HepG2 (cell line): ENCODE measurements around the gene NXT1. TPM values are rescaled to one million over a fixed set of nuclear protein-coding genes. Genes with fewer than 3 reads are reported as not detected.

Source experiments
- AGO1 ChIP-seq: fragments of 200-400 bp; formaldehyde crosslinking; IDR thresholded peaks from 2 replicates; pipeline ENCODE4 v1.6.1; 2017; ENCODE audit warnings: mild to moderate bottlenecking, low read depth, low read length, moderate library complexity; ENCODE audit not compliant: poor library complexity, severe bottlenecking
- BHLHE40 ChIP-seq: IDR thresholded peaks from 2 replicates; pipeline ENCODE4 v1.6.1; 2011; ENCODE audit warnings: low read length, improper control_type of control experiment
- CEBPB ChIP-seq: IDR thresholded peaks from 2 replicates; pipeline ENCODE4 v1.6.1; 2011; ENCODE audit warnings: low read depth, low read length, improper control_type of control experiment, borderline replicate concordance
- NFKB2 ChIP-seq: sonication (generic); formaldehyde crosslinking; IDR thresholded peaks from 2 replicates; pipeline ENCODE4 v1.4.0; 2020; ENCODE audit warnings: missing genetic modification reagents, borderline replicate concordance
- PAX8 ChIP-seq: sonication (generic); formaldehyde crosslinking; IDR thresholded peaks from 2 replicates; pipeline ENCODE4 v1.8.0; 2022; ENCODE audit warnings: mild to moderate bottlenecking, missing genetic modification reagents, borderline replicate concordance
- RBAK ChIP-seq: sonication (generic); formaldehyde crosslinking; IDR thresholded peaks from 2 replicates; pipeline ENCODE4 v1.5.1; 2020; ENCODE audit warnings: mild to moderate bottlenecking, missing genetic modification reagents
- SRF ChIP-seq: IDR thresholded peaks from 2 replicates; pipeline ENCODE4 v1.6.1; 2011; ENCODE audit warnings: mild to moderate bottlenecking, low read depth, low read length, moderate library complexity
- ZNF224 ChIP-seq: sonication (generic); formaldehyde crosslinking; IDR thresholded peaks from 2 replicates; pipeline ENCODE4 v1.5.0; 2020; ENCODE audit warnings: mild to moderate bottlenecking, missing genetic modification reagents
- ZNF292 ChIP-seq: sonication (generic); formaldehyde crosslinking; IDR thresholded peaks from 2 replicates; pipeline ENCODE4 v1.8.1; 2022; ENCODE audit warnings: mild to moderate bottlenecking, low read depth, missing genetic modification reagents, borderline replicate concordance
- ZNF343 ChIP-seq: sonication (generic); formaldehyde crosslinking; IDR thresholded peaks from 2 replicates; pipeline ENCODE4 v1.4.0; 2020; ENCODE audit warnings: mild to moderate bottlenecking, missing genetic modification reagents
- ZNF598 ChIP-seq: sonication (generic); formaldehyde crosslinking; IDR thresholded peaks from 2 replicates; pipeline ENCODE4 v1.5.1; 2020; ENCODE audit warnings: mild to moderate bottlenecking, missing genetic modification reagents, borderline replicate concordance
- polyA plus RNA-seq, 8 experiments: library from polyadenylated mRNA; depleted of rRNA in 3 of 8; stranded (reverse) in 7 of 8; unstranded in 1 of 8; fragments of >200 nt; fragmentation: Illumina TruSeq in 4 of 8; extraction: Trizol in 4 of 8; gene quantifications; 2 replicates each; pipeline versions ENCODE4 v1.2.1 to v1.2.3, GENCODE V29; 2011 to 2016; ENCODE audit warnings: low read depth in 4 of 8, missing spikeins in 1 of 8, mixed read lengths in 1 of 8; ENCODE audit not compliant: insufficient read depth in 1 of 8
- total RNA-seq, 5 experiments: library from RNA; depleted of rRNA; stranded (reverse); fragments of >200 nt; fragmentation: Illumina TruSeq; extraction: Trizol; gene quantifications; 2 replicates each; pipeline ENCODE4 v1.2.3, GENCODE V29; 2016; ENCODE audit warnings: low read depth in 1 of 5
- TF ChIP-seq, protein P1 (sequence below): sonication (generic); formaldehyde crosslinking; IDR thresholded peaks from 2 replicates; pipeline ENCODE4 v1.4.0; 2020; ENCODE audit warnings: missing genetic modification reagents
- TF ChIP-seq, protein P2 (sequence below): IDR thresholded peaks from 2 replicates; pipeline ENCODE4 v1.6.1; 2012; ENCODE audit warnings: low read depth, low read length, improper control_type of control experiment
- TF ChIP-seq, protein P3 (sequence below): sonication (generic); formaldehyde crosslinking; IDR thresholded peaks from 2 replicates; pipeline ENCODE4 v1.4.0; 2020; ENCODE audit warnings: missing genetic modification reagents, borderline replicate concordance
- TF ChIP-seq, protein P4 (sequence below): sonication (generic); formaldehyde crosslinking; IDR thresholded peaks from 2 replicates; pipeline ENCODE4 v1.4.0; 2020; ENCODE audit warnings: mild to moderate bottlenecking, missing genetic modification reagents, borderline replicate concordance
- TF ChIP-seq, protein P5 (sequence below): conservative IDR thresholded peaks from 2 replicates; pipeline ENCODE4 v1.6.1; 2018; ENCODE audit warnings: missing genetic modification reagents

Gene NXT1
- total and polyA plus RNA-seq, 2 of the 13 experiments (the other 11 are each of a cell fraction or from before 2014, with no cell fraction given) = 35.6 to 65.9 TPM

DNA sequence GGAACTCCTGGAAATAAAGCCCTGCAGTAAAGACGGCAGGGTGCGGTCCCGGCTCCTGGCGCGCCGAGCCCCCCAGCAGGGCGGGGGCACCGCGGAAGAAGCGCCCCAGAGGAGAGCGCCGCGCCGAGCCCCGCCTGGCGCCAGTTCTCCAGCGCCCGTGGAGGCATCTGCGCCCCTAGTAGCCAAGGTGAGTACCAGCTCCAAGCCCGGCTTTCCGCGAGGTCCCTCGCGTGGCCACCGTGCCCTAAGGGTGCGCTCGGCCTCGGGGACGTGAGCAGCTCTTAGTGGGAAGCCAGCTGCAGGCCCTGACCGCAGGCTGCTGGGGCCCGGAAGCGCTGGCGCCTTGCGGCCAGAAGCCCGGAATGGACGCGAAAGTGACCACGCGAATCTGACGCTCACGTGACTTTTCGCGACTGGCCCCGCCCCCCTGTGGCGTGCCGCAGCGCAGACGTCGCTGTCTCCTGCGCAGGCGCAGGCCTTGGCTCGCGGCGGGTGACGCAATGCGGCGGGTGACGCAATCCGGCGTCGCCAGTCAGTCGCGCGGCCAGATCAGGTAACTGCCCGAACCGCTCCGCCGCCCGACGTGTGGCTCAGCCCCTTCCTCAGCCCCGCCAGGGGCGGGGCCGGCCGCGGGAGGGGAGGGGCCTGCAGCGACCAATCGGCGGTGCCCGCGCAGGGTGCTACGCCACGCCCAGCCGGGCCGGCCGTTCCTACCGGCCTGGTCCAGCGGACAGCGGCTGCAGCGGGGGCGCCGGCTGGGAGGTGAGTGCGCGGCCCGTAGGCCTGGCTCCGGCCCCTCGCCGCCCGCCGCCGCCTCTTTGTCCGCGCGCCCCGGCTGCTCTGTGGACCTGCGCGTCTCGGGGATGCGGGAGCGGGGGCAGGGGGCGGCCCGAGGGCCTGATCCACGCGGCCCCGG is 11.1 kb downstream of the NXT1 start, which contains the start of gene GZF1 (continued):
- TF ChIP-seq, protein P1, sequence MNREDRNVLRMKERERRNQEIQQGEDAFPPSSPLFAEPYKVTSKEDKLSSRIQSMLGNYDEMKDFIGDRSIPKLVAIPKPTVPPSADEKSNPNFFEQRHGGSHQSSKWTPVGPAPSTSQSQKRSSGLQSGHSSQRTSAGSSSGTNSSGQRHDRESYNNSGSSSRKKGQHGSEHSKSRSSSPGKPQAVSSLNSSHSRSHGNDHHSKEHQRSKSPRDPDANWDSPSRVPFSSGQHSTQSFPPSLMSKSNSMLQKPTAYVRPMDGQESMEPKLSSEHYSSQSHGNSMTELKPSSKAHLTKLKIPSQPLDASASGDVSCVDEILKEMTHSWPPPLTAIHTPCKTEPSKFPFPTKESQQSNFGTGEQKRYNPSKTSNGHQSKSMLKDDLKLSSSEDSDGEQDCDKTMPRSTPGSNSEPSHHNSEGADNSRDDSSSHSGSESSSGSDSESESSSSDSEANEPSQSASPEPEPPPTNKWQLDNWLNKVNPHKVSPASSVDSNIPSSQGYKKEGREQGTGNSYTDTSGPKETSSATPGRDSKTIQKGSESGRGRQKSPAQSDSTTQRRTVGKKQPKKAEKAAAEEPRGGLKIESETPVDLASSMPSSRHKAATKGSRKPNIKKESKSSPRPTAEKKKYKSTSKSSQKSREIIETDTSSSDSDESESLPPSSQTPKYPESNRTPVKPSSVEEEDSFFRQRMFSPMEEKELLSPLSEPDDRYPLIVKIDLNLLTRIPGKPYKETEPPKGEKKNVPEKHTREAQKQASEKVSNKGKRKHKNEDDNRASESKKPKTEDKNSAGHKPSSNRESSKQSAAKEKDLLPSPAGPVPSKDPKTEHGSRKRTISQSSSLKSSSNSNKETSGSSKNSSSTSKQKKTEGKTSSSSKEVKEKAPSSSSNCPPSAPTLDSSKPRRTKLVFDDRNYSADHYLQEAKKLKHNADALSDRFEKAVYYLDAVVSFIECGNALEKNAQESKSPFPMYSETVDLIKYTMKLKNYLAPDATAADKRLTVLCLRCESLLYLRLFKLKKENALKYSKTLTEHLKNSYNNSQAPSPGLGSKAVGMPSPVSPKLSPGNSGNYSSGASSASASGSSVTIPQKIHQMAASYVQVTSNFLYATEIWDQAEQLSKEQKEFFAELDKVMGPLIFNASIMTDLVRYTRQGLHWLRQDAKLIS = peak; percentile 88
- peak; percentile 98; the same call in 1 of the 2 replicates for TF ChIP-seq PAX8 (CRISPR knock-in tag)
- TF ChIP-seq, protein P2, sequence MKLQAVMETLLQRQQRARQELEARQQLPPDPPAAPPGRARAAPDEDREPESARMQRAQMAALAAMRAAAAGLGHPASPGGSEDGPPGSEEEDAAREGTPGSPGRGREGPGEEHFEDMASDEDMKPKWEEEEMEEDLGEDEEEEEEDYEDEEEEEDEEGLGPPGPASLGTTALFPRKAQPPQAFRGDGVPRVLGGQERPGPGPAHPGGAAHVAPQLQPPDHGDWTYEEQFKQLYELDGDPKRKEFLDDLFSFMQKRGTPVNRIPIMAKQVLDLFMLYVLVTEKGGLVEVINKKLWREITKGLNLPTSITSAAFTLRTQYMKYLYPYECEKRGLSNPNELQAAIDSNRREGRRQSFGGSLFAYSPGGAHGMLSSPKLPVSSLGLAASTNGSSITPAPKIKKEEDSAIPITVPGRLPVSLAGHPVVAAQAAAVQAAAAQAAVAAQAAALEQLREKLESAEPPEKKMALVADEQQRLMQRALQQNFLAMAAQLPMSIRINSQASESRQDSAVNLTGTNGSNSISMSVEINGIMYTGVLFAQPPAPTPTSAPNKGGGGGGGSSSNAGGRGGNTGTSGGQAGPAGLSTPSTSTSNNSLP = peak; percentile 81
- peak; percentile 89; the same call in 1 of the 2 replicates for TF ChIP-seq ZNF343 (CRISPR knock-in tag)
- no peak for TF ChIP-seq AGO1
- no peak for TF ChIP-seq RBAK (CRISPR knock-in tag)
- TF ChIP-seq, protein P3, sequence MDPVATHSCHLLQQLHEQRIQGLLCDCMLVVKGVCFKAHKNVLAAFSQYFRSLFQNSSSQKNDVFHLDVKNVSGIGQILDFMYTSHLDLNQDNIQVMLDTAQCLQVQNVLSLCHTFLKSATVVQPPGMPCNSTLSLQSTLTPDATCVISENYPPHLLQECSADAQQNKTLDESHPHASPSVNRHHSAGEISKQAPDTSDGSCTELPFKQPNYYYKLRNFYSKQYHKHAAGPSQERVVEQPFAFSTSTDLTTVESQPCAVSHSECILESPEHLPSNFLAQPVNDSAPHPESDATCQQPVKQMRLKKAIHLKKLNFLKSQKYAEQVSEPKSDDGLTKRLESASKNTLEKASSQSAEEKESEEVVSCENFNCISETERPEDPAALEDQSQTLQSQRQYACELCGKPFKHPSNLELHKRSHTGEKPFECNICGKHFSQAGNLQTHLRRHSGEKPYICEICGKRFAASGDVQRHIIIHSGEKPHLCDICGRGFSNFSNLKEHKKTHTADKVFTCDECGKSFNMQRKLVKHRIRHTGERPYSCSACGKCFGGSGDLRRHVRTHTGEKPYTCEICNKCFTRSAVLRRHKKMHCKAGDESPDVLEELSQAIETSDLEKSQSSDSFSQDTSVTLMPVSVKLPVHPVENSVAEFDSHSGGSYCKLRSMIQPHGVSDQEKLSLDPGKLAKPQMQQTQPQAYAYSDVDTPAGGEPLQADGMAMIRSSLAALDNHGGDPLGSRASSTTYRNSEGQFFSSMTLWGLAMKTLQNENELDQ (CRISPR knock-in tag) = no peak
- peak; percentile 77; the same call in 1 of the 2 replicates for TF ChIP-seq ZNF292 (CRISPR knock-in tag)
- no peak for TF ChIP-seq SRF
- TF ChIP-seq ZNF224 = peak; percentile 98
- peak; percentile 99 for TF ChIP-seq ZNF598
- TF ChIP-seq, protein P4, sequence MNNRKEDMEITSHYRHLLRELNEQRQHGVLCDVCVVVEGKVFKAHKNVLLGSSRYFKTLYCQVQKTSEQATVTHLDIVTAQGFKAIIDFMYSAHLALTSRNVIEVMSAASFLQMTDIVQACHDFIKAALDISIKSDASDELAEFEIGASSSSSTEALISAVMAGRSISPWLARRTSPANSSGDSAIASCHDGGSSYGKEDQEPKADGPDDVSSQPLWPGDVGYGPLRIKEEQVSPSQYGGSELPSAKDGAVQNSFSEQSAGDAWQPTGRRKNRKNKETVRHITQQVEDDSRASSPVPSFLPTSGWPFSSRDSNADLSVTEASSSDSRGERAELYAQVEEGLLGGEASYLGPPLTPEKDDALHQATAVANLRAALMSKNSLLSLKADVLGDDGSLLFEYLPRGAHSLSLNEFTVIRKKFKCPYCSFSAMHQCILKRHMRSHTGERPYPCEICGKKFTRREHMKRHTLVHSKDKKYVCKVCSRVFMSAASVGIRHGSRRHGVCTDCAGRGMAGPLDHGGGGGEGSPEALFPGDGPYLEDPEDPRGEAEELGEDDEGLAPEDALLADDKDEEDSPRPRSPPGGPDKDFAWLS (CRISPR knock-in tag) = no peak
- TF ChIP-seq BHLHE40 = peak; percentile 100
- peak; percentile 97 for TF ChIP-seq NFKB2 (CRISPR knock-in tag)
- TF ChIP-seq CEBPB = peak; percentile 100
- TF ChIP-seq, protein P5, sequence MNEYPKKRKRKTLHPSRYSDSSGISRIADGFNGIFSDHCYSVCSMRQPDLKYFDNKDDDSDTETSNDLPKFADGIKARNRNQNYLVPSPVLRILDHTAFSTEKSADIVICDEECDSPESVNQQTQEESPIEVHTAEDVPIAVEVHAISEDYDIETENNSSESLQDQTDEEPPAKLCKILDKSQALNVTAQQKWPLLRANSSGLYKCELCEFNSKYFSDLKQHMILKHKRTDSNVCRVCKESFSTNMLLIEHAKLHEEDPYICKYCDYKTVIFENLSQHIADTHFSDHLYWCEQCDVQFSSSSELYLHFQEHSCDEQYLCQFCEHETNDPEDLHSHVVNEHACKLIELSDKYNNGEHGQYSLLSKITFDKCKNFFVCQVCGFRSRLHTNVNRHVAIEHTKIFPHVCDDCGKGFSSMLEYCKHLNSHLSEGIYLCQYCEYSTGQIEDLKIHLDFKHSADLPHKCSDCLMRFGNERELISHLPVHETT = peak; percentile 96
